K562 (cell line): ENCODE results near the gene FTL. TPM values are rescaled to one million over a fixed set of nuclear protein-coding genes. Genes with fewer than 3 reads are reported as not detected.

Source experiments
- CBX5 ChIP-seq: IDR thresholded peaks from 2 replicates; pipeline ENCODE4 v1.6.1; 2014; ENCODE audit warnings: low read depth, borderline replicate concordance
- CEBPB ChIP-seq: fragments of 450-650 bp; IDR thresholded peaks from 2 replicates; pipeline ENCODE4 v1.6.1; 2016; ENCODE audit warnings: missing genetic modification characterization, missing compliant biosample characterization
- CREB1 ChIP-seq, 2 experiments: sonication (generic) in 1 of 2; formaldehyde crosslinking in 1 of 2; IDR thresholded peaks; 2 replicates each; pipeline versions ENCODE4 v1.6.1 to v1.8.0; 2012 to 2022; ENCODE audit warnings: inconsistent platforms in 1 of 2, mild to moderate bottlenecking in 1 of 2, missing genetic modification reagents in 1 of 2, moderate library complexity in 1 of 2
- CXXC5 ChIP-seq: fragments of 250-450 bp; sonication (Bioruptor Pico); IDR thresholded peaks from 2 replicates; pipeline ENCODE4 v1.8.0; 2022; ENCODE audit warnings: inconsistent platforms, mild to moderate bottlenecking, moderate library complexity
- DLX4 ChIP-seq: fragments of 250-450 bp; sonication (Bioruptor Pico); IDR thresholded peaks from 2 replicates; pipeline ENCODE4 v1.6.1; 2021; ENCODE audit warnings: mild to moderate bottlenecking
- ELF4 ChIP-seq: fragments of 450-650 bp; formaldehyde crosslinking; IDR thresholded peaks from 2 replicates; pipeline ENCODE4 v1.4.0; 2022; ENCODE audit warnings: missing genetic modification characterization
- FOXP4 ChIP-seq: sonication (generic); formaldehyde crosslinking; IDR thresholded peaks from 2 replicates; pipeline ENCODE4 v1.8.0; 2022; ENCODE audit warnings: mild to moderate bottlenecking, missing genetic modification reagents, borderline replicate concordance
- HNRNPL ChIP-seq: fragments of 200-400 bp; formaldehyde crosslinking; IDR thresholded peaks from 2 replicates; pipeline ENCODE4 v1.6.1; 2017; ENCODE audit warnings: low read depth, mild to moderate bottlenecking, low read length
- NONO ChIP-seq, 2 experiments: fragments of 200-400 bp in 1 of 2; fragments of 450-650 bp in 1 of 2; formaldehyde crosslinking in 1 of 2; IDR thresholded peaks; 2 replicates each; pipeline ENCODE4 v1.6.1; 2017; ENCODE audit warnings: low read depth in 2 of 2, mild to moderate bottlenecking in 2 of 2, moderate library complexity in 2 of 2, low read length in 1 of 2
- PKNOX1 ChIP-seq: fragments of 450-650 bp; IDR thresholded peaks from 2 replicates; pipeline ENCODE4 v1.6.1; 2016
- POLR2B ChIP-seq: fragments of 450-650 bp; IDR thresholded peaks from 2 replicates; pipeline ENCODE4 v1.6.1; 2018; ENCODE audit warnings: low read depth; ENCODE audit not compliant: partially characterized antibody
- PPARD ChIP-seq: fragments of 250-450 bp; sonication (Bioruptor Pico); IDR thresholded peaks from 2 replicates; pipeline ENCODE4 v1.8.0; 2022; ENCODE audit warnings: inconsistent platforms, mild to moderate bottlenecking, moderate library complexity
- SMC3 ChIP-seq: conservative IDR thresholded peaks from 2 replicates; pipeline ENCODE4 v1.6.1; 2011; ENCODE audit warnings: low read depth, low read length, improper control_type of control experiment; ENCODE audit not compliant: insufficient read depth
- TRIM24 ChIP-seq, 2 experiments: fragments of 450-650 bp; IDR thresholded peaks; 2 replicates each; pipeline ENCODE4 v1.6.1; 2016
- USF2 ChIP-seq: sonication (generic); formaldehyde crosslinking; IDR thresholded peaks from 2 replicates; pipeline ENCODE4 v1.5.0; 2020; ENCODE audit warnings: missing genetic modification reagents
- XRCC4 ChIP-seq: IDR thresholded peaks from one replicate; pipeline ENCODE4 v1.6.1; 2011; ENCODE audit not compliant: insufficient read depth, insufficient read length; ENCODE audit errors: extremely low read depth
- ZFP30 ChIP-seq: fragments of 250-450 bp; sonication (Bioruptor Pico); IDR thresholded peaks from 2 replicates; pipeline ENCODE4 v1.8.0; 2022; ENCODE audit warnings: moderate library complexity, mild to moderate bottlenecking, inconsistent platforms, borderline replicate concordance
- ZNF174 ChIP-seq: fragments of 250-450 bp; sonication (Bioruptor Pico); IDR thresholded peaks from 2 replicates; pipeline ENCODE4 v1.4.0; 2020; ENCODE audit warnings: mild to moderate bottlenecking
- ZNF639 ChIP-seq, 2 experiments: fragments of 200-800 bp in 1 of 2; sonication (Bioruptor generic) in 1 of 2; sonication (generic) in 1 of 2; formaldehyde crosslinking in 1 of 2; IDR thresholded peaks in 1 of 2; conservative IDR thresholded peaks in 1 of 2; 2 replicates each; pipeline versions ENCODE4 v1.5.0 to v1.6.1; 2016 to 2020; ENCODE audit warnings: missing compliant biosample characterization in 1 of 2, missing genetic modification characterization in 1 of 2, missing genetic modification reagents in 1 of 2
- polyA plus RNA-seq, 8 experiments: library from polyadenylated mRNA; depleted of rRNA in 4 of 8; stranded (reverse) in 5 of 8; unstranded in 3 of 8; fragments of >200 nt; fragmentation: Nextera tagmentation in 2 of 8; fragmentation: Illumina TruSeq in 1 of 8; extraction: Ambion mirVana in 2 of 8; extraction: Trizol in 1 of 8; gene quantifications; 2 replicates each; pipeline versions ENCODE4 v1.2.1 to v1.2.3, GENCODE V29; 2011 to 2014; ENCODE audit warnings: inconsistent platforms in 1 of 8, missing spikeins in 1 of 8
- total RNA-seq, 7 experiments: library from RNA; depleted of rRNA in 6 of 7; stranded (reverse); fragments of >200 nt in 6 of 7; fragmentation: Illumina TruSeq in 2 of 7; extraction: Trizol in 2 of 7; gene quantifications; 2 replicates each; pipeline versions ENCODE4 v1.2.1 to v1.2.3, GENCODE V29; 2011 to 2021; ENCODE audit warnings: low replicate concordance in 1 of 7

FTL gene
- total and polyA plus RNA-seq, 9 of the 15 experiments (the other 6 are each of a cell fraction or from before 2014, with no cell fraction given), result 1,231 to 27,415 (median 3,965) TPM

GRCh38 chr19:48967346-48968178, 2.5 kb downstream of the FTL start (continued):
- TF ChIP-seq DLX4 (CRISPR knock-in tag), result peak; percentile 81; the same call in 1 of the 2 replicates
- peak; percentile 4 for TF ChIP-seq ZNF174 (CRISPR knock-in tag)
- TF ChIP-seq POLR2B, result peak; percentile 78
- 0 out of 2 replicates have a peak, but pooled peaks have one; percentile 62 for TF ChIP-seq ZFP30 (CRISPR knock-in tag)
- no peak for TF ChIP-seq FOXP4 (CRISPR knock-in tag)
- no peak; the same call in 1 of the 2 replicates for TF ChIP-seq HNRNPL
- peak; percentile 75 for TF ChIP-seq CEBPB (tag)
- peak; percentile 40 for TF ChIP-seq CREB1 (IDR thresholded peaks at IDR 0.05)
- TF ChIP-seq CREB1 (CRISPR knock-in tag; IDR thresholded peaks at IDR 0.05), result no peak
- TF ChIP-seq NONO (IDR thresholded peaks at IDR 0.05; ENCODE audit: low read depth in 2 of 2, low read length in 1 of 2), result peak in 1 of 2 experiments; percentile 33; a peak in 1 of 4 replicates
- TF ChIP-seq TRIM24 (IDR thresholded peaks at IDR 0.05), result peak in 1 of 2 experiments; percentile 57; a peak in 1 of 4 replicates
- no peak for TF ChIP-seq PKNOX1
- TF ChIP-seq PPARD (CRISPR knock-in tag), result no peak
- TF ChIP-seq CXXC5 (CRISPR knock-in tag), result 0 out of 2 replicates have a peak, but pooled peaks have one; percentile 22
- no peak for TF ChIP-seq SMC3
- no peak for TF ChIP-seq CBX5
- 0 out of 4 replicates have a peak, but pooled peaks of 1 of the 2 experiments have one; percentile 5 for TF ChIP-seq ZNF639 (CRISPR knock-in tag; conservative IDR thresholded peaks at IDR 0.05 in 1 of 2, IDR thresholded peaks at IDR 0.05 in 1 of 2)
- no peak for TF ChIP-seq XRCC4
- peak; percentile 81 for TF ChIP-seq USF2
- peak; percentile 78 for TF ChIP-seq ELF4 (CRISPR knock-in tag)
